Measurements from ENCODE around the gene EVI2B. TPM values are rescaled to one million over a fixed set of nuclear protein-coding genes. Genes with fewer than 3 reads are reported as not detected.
"Not testable (repeated sequence)": the region's sequence is repeated elsewhere in the genome, so short reads cannot be mapped to it uniquely, and the experiment has no call there.

EVI2B gene
- total RNA-seq (2014; rRNA removed) = 6.3 and 10.6 TPM in 2 replicates
- 1.7 TPM for polyA plus RNA-seq (2012)

DNA sequence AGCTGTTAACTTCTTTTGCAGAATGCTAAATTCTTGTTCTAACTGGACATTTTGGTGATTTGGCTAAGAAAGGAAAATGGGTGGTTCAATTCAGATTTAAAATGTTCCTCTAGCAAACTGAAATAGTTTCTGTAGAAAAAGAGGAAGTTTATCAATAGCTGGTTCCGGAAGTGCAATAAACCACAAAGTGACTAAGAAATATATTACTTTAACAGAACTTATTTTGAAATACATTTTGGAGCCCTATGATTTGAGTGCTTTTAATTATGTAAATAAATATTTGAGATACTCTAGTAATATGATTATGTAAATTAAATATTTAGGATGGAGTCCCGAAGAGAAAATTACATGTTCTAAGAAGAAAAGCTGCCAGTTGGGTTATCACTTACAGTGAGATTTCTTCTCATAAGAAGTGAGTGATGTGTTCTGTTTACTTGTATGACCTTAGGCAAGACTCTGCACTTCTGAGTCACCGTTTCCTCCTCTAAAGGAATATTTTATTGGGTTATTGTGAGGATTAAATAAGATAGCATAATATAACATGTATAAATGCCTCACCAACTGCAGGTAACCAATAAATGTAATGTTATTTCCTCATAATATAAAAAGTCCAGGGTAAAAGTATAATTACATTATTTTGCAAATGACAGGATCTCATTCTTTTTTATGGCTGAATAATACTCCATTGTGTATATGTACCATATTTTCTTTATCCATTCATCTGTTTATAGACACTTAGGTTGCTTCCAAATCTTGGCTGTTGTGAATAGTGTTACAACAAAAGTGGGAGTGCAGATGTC is at the start of gene EVI2B:
EVI2B (minus strand) TSS at position 73 of the 800 bp plus-strand sequence. CDS start 8,445 bp downstream, outside the sequence.
- peak; percentile 83 for DNase-seq (ENCODE audit: low read depth)

DNA sequence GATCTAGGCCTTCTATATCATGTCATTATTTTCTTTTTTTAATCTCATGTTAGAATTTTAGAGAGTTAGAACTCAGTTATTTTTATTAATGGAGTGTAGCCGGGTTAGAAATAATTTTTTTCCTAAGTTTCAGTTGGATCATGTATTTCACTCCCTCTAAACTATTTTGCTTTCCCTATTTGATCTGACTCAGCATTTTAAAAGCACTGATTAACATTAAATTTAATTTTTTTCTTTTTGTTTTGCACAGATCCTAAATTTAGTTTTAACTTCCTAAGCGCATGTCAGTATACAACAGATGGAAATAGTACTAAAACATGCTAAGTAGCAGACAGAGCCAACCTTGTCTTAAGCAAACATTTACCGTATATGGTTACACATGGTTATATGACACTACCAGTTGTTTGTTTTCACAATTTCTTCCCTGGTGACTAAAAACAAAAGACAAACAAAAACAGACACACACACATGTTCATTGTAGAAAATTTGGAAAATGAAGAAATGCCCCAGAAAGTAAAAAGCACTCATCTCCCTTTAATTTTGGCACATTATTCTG is 44.1 kb upstream of the EVI2B start:
- DNase-seq (ENCODE audit: low read depth) = peak; percentile 63

DNA sequence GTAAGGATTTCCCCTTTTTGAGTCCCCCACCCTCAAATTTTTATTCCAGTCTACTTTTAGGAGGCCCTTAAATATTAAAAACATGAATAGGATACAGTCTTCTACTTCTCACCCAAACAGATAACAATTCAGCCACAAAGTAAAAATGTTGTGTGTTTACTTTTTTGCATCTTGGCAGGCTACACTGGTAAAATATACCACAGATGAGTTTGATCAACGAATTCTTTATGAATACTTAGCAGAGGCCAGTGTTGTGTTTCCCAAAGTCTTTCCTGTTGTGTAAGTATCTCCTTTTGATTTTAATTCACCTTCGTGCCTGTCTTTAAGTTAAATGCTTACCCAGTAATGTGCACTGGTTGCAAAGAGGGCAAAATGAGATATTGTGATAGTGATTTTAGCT is 43.2 kb upstream of the EVI2B start:
- DNase-seq (ENCODE audit: low read depth) = no peak

GRCh38 chr17:31355935-31356334 is 42.1 kb upstream of the EVI2B start:
- no peak for DNase-seq (ENCODE audit: low read depth)

- DNase-seq (ENCODE audit: low read depth) = no peak
Observed at GRCh38 chr17:31349454-31349853, 35.6 kb upstream of the EVI2B start.

DNA sequence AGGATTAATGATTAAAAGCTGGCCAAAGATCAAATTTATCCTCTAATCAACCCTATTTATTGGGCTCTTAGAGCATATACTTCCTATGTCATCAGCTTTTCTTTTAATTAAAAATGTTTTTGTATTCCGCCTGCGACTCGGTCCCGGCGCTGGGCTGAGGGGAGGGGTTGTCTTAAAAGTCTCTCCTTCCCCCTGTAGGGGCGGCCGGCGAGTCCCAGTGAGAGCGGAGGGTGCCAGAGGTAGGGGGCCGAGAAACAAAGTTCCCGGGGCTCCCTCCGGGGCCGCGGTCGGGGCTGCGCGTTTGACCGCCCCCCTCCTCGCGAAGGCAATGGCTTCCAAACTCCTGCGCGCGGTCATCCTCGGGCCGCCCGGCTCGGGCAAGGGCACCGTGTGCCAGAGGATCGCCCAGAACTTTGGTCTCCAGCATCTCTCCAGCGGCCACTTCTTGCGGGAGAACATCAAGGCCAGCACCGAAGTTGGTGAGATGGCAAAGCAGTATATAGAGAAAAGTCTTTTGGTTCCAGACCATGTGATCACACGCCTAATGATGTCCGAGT is 31.4 kb upstream of the EVI2B start:
- not testable (repeated sequence) for DNase-seq (ENCODE audit: low read depth)

GRCh38 chr17:31339906-31340661 is 26.2 kb upstream of the EVI2B start:
- DNase-seq (ENCODE audit: low read depth) = peak; percentile 56

DNA sequence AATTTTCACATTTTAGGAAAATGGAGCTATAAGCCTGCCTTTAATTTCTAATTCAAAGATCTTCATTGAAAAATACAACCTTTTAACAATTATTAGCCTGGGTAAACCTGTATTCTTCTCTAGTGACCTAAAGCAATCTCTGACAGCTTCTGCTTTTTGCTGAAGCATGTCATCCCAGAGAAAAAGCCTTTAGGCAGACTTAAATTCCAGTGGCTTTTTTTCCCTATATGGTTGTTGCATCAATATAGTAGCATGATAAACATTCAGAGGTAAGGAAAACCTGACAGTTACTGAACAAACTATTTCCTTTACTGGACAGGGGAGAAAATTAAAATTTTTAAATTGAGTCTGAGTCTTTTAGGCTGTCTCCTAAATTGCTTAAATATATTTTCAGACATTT is 15.4 kb upstream of the EVI2B start:
- DNase-seq (ENCODE audit: low read depth) = no peak

DNA sequence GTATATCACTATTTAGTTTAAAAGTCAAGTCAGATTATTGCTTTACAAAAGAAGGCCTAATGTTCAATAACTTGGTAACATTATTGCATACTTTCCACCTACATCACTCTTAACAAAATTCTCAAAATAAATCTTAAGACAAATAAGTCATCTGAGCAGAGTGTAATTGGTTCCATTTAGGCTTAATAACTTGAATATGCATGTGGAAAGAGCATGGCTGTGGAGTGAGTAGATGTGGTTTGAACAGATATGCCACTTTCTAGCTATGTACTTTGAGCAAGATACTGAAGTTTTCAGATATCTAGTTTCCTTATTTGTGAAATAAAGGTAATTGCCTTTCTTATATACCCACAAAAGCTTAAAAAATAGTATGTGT is 14.3 kb upstream of the EVI2B start:
- peak; percentile 66 for DNase-seq (ENCODE audit: low read depth)

GRCh38 chr17:31327534-31328159 is 13.8 kb upstream of the EVI2B start:
- DNase-seq (ENCODE audit: low read depth) = peak; percentile 90

DNA sequence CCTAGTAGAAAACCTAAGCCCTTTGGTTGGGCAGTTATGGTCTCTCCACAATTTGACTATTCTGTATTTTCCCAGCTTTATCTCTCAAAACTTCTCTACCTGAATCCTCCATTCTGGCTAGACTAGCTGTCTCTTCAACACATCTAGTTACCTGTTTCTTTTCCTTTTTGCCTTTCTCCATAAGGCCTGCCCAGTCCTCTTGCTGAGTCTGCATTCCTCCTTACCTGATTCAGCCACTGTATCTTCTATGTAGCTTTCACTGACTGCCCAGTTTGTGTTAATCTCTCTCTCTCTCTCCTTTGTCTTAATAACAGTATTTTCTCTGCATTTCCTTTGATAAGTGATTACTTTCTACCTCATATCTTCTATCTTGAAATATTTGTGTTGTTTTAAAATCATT is 9.7 kb upstream of the EVI2B start:
- no peak for DNase-seq (ENCODE audit: low read depth)

GRCh38 chr17:31321966-31322365 is 8.1 kb upstream of the EVI2B start:
- DNase-seq (ENCODE audit: low read depth) = no peak

GRCh38 chr17:31321481-31321880 is 7.6 kb upstream of the EVI2B start, which contains the start of gene EVI2A:
Gene EVI2A (minus strand): TSS chr17:31321622. CDS start chr17:31319013, 2,609 bp downstream.
- peak; percentile 93 for DNase-seq (ENCODE audit: low read depth)

- DNase-seq (ENCODE audit: low read depth) = peak; percentile 54
Observed at GRCh38 chr17:31320791-31321190, 6.9 kb upstream of the EVI2B start.

- peak; percentile 32 for DNase-seq (ENCODE audit: low read depth)
Observed at GRCh38 chr17:31320241-31320640, 6.4 kb upstream of the EVI2B start.

DNA sequence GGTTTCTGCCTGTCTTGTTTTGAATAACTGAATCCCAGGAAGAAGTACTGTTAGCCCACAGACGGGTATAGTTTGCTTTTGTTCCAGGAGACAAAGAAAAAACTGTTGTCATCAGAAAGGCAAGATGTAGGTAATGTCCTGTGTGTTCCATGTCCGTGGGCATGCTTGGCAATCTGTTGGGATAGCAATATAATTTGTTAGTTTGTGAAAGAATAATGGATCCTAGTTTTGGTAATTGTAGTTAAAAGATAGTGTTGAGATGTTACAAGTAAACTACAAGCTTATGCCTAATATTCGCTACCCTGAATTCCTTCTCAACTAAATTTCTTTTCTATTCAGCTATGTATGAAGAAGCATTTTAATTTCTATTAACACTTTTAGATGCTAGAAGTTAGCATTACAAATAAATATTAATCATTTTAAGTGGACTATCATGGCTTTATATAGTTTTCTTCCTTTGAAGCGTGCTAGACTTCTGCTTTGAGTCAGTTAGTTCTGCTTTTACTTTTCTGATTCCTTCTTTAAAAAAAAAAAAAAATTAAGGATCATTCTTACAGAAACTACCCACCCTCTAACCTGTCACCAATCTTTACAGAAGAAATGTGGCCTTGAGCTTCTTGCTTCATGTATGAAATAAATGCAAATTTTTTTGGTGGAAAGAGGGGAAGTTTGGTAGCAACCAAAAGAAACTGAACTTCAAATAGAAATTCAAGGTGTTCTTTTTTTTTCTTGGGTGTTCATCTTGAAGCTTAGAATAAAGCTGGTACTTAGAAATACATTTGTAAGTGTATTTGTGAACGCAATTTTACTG is 5.2 kb upstream of the EVI2B start:
- peak; percentile 34 for DNase-seq (ENCODE audit: low read depth)

- DNase-seq (ENCODE audit: low read depth) = peak; percentile 87
Observed at GRCh38 chr17:31318298-31318801, 4.5 kb upstream of the EVI2B start.

DNA sequence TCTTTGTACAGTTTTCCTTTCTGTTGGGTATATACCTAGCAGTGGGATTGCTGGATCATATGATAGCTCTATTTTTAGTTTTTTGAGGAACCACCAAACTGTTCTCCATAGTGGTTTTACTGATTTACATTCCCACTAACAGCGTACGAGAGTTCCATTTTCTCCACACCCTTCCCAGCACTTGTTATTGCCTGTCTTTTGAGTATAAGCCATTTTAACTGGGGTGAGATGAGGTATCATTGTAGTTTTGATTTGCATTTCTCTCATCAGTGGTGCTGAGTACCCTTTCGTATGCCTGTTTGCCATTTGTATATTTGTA is 887 bp upstream of the EVI2B start:
- DNase-seq (ENCODE audit: low read depth) = no peak

- DNase-seq (ENCODE audit: low read depth) = not testable (repeated sequence)
Observed at GRCh38 chr17:31312223-31312622, 1.6 kb downstream of the EVI2B start.

GRCh38 chr17:31311526-31311925 is 2.3 kb downstream of the EVI2B start:
- no peak for DNase-seq (ENCODE audit: low read depth)

GRCh38 chr17:31310886-31311285 is 3.0 kb downstream of the EVI2B start:
- no peak for DNase-seq (ENCODE audit: low read depth)
